HG03342 (cell line): ENCODE measurements around the gene PTPN9.
"Not testable (repeated sequence)": the region's sequence is repeated elsewhere in the genome, so short reads cannot be mapped to it uniquely, and the experiment has no call there.

Source experiments
- ATAC-seq: cut with Tn5 transposase; IDR thresholded peaks from one replicate; pipeline ENCODE4 v1.9.1; 2021; ENCODE audit warnings: mild to moderate bottlenecking, moderate library complexity; ENCODE audit not compliant: unreplicated experiment

The PTPN9 gene

DNA sequence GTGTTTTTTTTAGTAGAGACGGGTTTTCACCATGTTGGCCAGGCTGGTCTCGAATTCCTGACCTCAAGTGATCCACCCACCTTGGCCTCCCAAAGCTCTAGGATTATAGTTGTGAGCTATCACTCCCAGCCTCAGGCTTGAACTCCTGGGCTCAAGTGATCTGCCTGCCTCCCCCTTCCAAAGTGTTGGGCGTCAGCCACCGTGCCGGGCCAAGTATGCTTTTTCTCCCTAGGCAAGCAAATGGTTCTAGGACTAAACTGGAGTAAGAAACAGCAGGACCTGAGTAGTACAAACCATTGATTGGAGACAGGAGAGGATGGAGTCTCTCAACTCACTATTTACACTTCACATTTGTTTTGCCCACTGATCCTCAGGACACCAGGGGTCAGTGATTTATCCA, 4.6 kb upstream of the PTPN9 start:
- ATAC-seq = no peak

DNA sequence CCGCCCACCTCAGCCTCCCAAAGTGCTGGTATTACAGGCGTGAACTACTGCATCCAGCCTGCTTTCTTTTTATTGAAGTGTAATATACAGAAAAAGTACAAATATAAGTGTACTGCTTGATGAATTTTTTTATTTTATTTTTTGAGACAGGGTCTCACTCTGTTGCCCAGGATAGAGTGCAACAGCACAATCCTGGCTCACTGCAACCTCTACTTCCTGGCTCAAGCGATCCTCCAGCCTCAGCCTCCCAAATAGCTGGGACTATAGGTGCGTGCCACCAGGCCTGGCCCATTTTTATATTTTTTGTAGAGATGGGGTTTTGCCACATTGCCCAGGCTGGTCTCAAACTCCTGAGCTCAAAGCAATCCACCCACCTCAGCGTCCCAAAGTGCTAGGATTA, 3.8 kb upstream of the PTPN9 start:
- not testable (repeated sequence) for ATAC-seq

DNA sequence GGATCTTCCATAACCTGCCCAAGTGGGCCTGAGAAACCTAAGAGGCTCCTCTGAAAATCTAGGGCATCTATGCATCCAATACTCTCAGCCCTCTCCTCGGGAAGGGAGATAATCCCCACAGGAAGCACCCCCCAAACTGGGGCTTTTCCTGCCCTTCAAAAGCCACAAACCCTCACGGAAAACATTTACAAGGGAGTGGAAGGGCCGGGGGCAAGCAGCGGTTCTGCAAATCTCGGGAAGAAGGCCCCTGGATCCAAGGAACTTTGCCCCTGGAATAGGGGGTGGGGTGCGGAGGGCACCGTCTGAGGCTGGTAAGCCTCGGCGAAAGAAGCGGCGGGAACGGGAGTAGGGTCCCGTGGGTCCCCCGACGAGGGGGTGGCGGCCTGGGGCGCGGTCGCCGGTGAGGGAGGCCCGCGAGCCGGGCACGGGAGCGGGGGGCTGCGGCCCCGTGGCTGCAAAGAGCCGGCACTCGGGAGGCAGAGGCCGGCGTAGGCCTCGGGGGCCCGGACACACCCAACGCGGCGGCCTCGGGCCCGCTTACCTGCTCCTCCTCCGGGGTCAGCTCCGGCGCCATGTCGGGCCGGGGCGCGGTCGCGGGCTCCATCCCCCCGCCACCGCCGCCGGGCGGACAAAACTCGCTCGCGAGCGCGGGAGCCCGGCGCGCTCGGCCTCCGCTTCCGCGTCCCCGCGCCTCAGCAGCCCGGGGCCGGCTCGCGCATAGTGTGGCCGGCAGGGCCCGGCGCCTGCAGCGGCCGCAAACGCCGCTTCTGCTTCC, 755 bp downstream of the PTPN9 start:
- ATAC-seq = no peak

DNA sequence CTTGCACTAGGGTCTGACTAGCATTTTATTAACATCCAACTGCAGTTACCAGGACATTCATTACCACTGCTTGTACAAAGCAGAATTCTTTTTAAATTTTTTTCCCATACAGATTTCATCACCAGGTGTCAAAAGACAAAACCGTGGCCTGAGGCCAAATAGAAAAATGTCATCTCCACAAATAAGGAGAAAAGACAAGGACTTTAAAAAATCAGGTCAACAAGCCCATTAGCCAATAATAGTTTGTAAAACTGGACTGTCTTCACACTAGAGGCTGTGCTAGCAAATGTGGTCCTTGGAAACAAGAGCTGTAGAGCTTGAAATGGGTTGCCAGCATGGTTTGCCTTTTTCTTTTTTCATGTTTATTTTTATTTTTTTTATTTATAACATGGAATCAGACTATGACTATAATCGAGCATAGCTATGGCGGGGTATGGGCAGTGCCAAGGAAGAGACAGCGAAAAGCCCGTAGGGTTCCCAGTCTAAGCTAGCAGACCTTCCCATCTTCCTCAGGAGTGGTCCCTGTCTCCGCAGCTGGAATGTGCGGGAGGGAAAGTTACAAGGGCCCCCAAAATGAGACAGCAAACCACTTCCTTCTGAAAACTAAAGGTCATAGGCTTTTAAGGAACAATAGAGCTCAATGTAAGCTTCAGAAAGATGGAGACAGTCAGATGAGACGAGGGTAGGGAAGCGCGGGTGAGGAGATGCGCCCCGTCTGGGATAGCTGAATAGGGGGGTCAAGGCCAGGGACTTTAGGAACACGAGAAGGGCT, 1.5 kb downstream of the PTPN9 start:
- ATAC-seq = no peak

DNA sequence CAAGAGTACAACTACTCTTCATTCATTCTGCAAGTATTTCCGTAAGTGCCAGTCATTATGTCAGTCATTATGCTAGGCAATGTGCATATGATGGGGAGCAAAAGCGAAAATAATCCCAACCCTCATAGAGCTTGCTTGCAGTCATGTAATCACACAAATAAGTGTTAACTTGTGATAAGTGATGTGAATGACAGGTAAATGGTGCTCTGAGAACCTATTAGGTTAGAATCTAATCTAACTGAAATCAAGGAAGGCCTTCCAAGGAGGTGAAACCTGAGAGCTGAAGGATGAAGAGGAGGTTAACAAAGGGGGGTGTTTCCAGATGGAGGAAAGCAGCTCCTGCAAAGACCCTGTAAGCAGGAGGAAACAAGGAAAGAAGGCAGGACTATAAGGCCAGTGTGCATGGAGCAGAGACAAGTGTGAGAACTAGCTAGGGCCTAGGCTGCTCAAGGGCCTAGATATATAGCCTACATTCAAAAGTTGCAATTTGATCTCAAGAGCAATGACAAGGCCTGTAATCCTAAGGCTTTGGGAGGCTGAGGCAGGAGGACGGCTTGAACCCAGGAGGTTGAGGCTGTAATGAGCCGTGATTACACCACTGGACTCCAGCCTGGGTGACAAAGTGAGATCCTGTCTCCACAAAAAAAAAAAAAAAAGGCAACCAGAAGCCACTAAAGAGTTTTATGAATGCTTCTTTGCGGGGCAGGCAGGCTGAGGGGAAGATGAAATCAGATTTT, 5.3 kb downstream of the PTPN9 start:
- no peak for ATAC-seq

DNA sequence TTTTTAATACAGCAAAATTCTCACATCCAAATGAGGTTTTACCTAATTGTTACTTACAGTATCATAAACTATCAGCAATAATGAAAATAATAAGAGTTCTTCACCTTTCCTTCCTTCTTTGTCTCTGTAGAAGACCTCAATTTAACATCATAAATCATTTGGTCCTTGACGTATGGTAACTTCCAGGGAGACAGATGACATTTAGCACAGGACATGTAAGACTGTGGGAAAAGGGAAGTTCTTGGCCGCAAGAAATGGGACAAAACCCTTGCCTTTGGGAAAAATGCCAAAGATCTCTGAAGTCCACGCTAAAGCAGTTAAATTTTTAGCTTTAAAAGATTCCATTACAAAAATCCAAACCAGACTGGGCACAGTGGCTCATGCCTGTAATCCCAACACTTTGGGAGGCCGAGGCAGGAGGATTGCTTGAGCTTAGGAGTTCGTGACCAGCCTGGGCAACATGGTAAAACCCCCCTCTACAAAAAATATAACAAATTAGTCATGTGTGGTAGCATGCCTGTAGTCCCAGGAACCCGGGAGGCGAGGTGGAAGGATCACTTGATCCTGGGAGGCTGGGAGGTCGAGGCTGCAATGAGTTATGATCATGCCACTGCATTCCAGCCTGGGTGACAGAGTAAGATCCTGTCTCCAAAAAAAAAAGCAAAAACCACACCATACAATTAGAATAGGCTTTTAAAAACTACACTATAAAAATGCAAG, 8.8 kb downstream of the PTPN9 start:
- ATAC-seq = no peak

DNA sequence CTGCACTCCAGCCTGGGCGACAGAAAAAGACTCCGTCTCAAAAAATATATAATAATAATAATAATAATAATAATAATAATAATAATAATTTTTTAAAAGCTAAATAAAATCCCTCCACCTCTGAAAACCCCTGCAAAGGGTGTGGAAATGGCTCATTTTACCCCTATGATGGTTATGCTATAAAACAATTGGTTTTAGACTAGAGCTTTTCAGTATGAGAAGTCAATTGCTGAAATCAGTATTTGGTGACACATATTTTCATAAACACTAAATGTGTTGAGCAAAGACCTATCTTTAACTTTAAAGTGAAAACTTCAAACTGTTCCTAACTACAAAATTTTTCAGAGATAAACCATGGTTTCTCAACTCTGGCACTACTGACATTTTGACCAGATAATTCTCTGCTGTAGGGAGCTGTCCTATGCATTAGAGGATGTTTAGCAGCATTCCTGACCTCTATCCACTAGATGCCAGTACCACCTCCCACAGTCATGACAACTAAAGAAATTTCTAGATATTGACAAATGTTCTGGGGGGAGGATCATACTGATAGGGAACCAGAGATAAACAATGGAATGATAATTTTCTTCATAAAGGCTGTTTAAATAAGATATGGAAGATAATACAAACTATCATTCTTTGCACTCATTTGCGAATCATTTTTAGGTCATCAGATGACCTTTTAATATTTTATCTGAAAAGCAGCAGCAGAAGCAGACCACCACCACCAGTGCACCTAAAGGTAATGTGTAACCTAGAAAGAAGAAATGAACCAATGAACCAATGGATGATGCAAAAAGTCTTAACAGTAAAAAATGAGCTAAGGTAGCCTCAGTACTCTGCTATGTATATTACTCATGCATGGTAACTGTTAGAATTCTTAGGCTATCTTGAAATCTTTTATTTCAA, 13.8 kb downstream of the PTPN9 start:
- no peak for ATAC-seq

DNA sequence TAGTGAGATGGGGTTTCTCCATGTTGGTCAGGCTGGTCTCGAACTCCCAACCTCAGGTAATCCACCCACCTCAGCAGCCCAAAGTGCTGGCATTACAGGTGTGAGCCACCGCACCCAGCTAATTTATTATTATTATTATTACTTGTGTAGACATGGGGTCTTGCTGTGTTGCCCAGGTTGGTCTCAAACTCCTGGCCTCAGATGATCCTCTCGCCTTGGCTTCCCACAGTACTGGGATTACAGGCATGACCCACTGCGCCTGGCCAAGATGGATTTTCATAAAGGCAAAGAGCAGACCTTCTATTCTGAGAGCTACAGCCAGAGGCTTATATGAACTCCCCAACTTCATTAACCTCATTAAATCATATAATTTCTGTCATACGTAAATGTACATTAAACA, 17.2 kb downstream of the PTPN9 start:
- ATAC-seq = no peak

DNA sequence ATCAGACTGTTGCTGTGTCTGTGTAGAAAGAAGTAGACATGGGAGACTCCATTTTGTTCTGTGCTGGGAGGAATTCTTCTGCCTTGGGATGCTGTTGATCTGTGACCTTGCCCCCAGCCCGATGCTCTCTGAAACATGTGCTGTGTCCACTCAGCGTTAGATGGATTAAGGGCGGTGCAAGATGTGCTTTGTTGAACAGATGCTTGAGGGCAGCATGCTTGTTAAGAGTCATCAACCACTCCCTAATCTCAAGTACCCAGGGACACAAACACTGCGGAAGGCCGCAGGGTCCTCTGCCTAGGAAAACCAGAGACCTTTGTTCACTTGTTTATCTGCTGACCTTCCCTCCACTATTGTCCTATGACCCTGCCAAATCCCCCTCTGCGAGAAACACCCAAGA, 19.8 kb downstream of the PTPN9 start:
- not testable (repeated sequence) for ATAC-seq

DNA sequence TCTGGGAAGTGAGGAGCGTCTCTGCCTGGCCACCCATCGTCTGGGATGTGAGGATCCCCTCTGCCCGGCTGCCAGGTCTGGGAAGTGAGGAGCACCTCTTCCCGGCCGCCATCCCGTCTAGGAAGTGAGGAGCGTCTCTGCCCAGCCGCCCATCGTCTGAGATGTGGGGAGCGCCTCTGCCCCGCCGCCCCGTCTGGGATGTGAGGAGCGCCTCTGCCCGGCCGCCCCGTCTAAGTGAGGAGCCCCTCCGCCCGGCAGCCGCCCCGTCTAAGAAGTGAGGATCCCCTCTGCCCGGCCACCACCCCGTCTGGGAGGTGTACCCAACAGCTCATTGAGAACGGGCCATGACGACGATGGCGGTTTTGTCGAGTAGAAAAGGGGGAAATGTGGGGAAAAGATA, 20.2 kb downstream of the PTPN9 start:
- not testable (repeated sequence) for ATAC-seq

DNA sequence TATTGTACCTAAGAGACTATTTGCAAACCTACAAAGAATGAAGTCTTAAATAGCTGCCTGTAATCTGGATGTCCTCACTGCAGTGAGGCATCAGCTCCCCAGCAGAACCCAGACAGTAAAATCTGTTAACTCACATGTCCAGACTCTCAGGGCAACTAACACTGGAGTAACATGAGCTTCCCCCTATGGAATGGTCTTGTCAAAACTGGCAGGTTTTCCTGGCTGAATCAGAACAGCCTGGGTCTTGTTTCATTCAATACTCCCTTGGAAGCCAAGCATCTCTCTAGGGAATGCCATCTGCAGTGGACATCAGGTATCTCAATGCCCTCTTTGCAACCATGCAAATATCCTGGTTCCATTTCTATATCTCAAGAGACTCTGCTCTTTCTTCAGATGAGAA, 24.4 kb downstream of the PTPN9 start:
- ATAC-seq = no peak

DNA sequence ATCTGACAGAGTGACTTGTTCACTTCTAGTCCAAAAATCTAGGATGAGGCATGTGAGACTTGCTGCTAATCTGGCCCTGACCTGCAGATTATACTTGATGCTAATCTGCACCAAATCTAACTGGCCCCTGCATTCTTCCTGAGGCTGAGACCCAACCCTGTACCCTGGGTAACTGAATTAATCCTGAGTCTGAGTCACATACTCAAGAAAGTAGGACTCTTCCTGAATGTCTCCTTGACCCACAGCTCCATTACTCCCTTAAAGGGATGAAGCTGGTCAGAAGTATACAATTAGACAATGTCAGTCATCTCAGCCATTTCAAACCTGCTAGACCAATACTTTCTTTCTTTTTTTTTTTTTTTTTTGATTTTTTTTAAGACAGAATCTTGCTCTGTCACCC, 25.5 kb downstream of the PTPN9 start:
- no peak for ATAC-seq

DNA sequence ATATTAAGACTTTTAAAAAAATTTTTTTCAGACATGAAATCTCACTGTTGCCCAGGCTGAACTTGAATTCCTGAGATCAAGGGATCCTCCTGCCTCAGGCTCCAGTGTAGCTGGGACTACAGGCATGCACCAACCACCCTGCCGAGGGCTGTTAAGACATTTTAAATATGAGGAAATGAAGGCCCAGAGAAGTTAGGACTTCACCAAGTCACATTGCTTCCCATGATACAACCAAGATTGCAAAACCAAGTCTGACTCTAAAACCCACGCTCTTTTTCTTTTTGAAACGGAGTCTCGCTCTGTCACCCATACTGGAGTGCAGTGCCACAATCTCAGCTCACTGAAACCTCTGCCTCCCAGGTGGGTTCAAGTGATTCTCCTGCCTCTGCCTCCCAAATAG, 28.0 kb downstream of the PTPN9 start:
- ATAC-seq = no peak

DNA sequence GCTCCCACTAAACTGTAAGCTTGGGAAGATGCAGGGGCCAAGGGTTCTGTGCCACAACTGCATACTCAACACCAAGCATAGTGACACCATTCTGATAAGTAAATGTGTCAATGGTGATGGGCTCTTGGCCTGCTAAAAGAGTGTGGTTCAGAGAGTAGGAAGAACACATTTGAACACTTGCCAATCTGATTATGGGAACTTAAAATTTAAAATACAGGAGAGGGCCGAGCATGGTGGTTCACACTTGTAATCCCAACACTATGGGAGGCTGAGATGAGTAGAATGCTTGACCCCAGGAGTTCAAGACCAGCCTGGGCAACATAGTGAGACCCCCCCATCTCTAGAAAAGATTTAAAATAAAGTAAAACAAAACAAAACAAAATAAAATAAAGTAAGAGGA, 34.1 kb downstream of the PTPN9 start:
- no peak for ATAC-seq

DNA sequence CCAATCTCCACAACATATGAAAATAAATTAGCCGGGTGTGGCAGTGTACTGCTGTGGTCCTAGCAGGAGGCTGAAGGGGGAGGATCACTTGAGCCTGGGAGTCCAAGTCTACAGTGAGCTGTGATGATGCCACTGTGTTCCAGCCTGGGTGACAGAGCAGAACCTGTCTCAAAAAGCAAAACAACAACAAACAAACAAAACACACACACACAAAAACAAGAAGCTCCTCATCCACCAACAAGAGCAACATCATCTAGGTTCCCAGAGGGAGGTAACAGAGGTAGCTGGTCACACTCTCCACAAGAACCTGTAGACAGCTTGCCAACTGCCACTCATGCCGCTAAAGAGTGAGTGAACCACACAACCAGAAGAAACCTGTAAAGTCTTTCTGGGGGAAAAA, 34.8 kb downstream of the PTPN9 start:
- ATAC-seq = no peak

DNA sequence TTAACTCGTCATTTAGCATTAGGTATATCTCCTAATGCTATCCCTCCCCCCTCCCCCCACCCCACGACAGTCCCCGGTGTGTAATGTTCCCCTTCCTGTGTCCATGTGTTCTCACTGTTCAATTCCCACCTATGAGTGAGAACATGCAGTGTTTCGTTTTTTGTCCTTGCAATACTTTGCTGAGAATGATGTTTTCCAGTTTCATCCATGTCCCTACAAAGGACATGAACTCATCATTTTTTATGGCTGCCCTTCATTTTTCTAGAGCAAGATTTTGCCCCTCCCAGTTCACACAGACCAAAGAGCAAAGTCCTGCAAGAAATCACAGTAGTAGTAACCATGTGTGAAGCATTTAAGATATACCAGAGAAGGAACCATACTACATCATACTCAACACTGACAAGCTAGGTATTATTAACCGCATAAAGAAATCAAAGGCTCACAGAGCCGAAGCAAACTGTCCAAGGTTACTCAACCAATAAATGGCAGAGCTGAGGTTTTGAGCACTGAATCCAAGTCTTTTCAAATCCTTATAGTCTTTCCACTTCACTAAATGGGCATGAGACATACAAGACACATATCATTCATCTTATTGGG, 36.1 kb downstream of the PTPN9 start:
- ATAC-seq = not testable (repeated sequence)

DNA sequence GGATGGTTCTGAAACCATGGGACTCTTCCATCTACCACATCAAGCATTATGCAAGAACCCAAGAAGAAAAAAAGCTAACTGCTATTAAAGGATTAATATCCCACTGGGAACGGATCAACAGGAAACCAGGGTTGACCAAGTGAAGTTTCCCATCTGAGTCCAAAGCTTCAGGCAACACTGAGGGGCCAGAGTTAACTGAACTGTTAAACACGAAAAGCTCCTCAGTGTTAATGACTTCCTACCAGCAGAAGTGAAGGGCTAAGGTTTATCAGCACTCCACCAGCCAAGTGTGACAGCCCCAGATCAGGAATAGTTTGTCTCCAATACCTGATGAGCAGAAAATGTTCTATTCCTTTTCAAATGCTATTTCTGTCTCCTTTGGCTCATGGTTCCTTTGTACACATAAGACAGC, 36.7 kb downstream of the PTPN9 start:
- no peak for ATAC-seq

DNA sequence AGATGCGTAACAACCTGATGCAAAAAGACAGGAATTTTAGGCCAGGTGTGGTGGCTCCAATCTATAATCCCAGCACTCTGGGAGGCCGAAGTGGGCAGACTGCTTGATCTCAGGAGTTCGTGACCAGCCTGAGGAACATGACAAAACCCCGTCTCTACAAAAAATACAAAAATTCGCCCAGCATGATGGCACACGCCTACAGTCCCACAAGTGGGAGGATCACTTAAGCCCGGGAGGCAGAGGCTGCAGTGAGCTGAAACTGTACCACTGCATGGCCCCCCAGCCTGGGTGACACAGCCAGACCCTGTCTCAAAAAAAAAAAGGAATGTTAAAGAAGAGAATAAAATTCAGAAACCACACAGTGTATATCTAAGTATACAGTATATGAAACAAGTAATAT, 40.7 kb downstream of the PTPN9 start:
- ATAC-seq = no peak

DNA sequence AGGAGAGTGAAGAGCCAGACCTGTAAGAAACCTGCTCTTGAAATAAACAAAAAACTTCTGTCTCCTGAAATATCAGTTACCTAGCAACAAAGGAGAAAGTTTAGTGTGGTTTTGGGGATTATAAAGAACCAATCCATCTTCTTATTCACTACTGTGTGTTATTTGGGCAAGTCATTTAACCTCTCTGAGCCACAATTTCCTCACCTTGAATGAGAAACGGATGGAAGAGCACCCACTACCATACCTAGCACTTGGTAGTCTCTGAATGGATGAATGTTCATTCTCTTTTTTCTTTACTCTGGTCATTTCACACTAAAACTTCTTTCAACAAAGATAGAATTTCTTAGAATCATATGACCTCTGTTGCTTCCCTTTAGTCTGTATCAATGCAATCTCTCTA, 45.2 kb downstream of the PTPN9 start:
- ATAC-seq = no peak
